ENCODE measurements around the gene CHRM4. TPM values are rescaled to one million over a fixed set of nuclear protein-coding genes. Genes with fewer than 3 reads are reported as not detected.

CHRM4 gene
- total RNA-seq, 1 experiment from 2014 or later = 0.42 TPM

GRCh38 chr11:46391186-46391577 lies 394 bp downstream of the CHRM4 start:
- Histone ChIP-seq H3K36me3 (no peaks in the 10 kb centered on the region), H3K4me3 (peak overlapping the region; percentile 61), H3K27me3 (replicated peaks) (peaks cover 33% of the 10 kb centered on the region), H3K27ac (no peak overlapping the region), H3K4me1 (replicated peaks) (peaks cover 39% of the 10 kb centered on the region), H3K9me3 (replicated peaks) (peaks cover 4% of the 10 kb centered on the region)
- peak in 1 of 2 experiments; percentile 41 for DNase-seq (ENCODE audit: low read depth in 1 of 2, low spot score in 2 of 2)

DNA sequence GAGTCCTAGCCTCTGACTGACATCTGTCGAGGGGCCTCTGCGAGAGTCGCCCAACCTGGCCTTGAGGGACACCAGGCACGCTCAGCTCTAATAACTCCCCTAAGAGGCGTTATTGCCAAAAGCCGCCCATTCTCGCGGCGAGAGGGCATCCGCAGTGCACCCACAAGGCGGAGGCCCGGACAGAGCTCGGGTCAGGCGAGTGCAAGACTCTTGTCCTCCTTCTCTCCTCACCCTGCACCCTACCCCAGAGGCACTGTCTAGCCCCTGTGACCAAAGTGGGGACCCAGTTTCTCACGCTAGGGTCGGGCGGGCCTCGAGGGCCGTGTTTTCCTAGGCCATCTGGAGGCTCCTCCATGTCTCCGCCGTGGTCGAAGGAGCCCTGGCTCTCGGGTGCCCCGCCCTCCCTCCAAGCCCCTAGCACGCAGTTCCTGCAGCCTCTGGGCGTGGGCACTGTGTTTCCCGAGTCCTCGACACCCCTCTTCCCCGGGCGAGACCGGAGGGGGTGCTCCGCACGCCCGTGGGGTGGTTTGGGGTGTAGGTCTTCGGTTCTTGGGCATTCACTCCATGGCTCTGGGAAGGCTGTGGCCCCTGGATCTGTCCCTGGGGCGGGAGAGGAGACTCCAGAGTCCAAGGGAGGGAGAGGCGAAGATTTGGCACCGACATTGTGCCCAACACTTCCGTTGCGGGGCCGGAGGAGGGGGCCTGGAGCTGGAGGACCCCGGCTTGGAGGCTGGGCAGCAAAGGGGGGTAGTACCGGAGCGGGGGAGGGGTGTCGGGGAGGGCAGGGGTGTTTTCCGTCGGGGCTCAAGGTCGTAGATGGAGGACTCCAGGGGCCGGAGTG lies 1.0 kb downstream of the CHRM4 start:
- Histone ChIP-seq H3K36me3 (no peaks in the 10 kb centered on the region), H3K4me3 (no peak overlapping the region), H3K27me3 (replicated peaks) (peaks cover 33% of the 10 kb centered on the region), H3K9me3 (replicated peaks) (peaks cover 4% of the 10 kb centered on the region), H3K27ac (no peak overlapping the region), H3K4me1 (replicated peaks) (peaks cover 39% of the 10 kb centered on the region)
- peak in 1 of 2 experiments; percentile 30 for DNase-seq (ENCODE audit: low read depth in 1 of 2, low spot score in 2 of 2)

- H3K9me3 ChIP-seq (replicated peaks) = peaks cover 4% of the 10 kb centered on the region
- peaks cover 39% of the 10 kb centered on the region for H3K4me1 ChIP-seq (replicated peaks)
- H3K4me3 ChIP-seq = peak overlapping the region; percentile 40
- peak; percentile 76 to 81 for DNase-seq (ENCODE audit: low read depth in 1 of 2, low spot score in 2 of 2)
- H3K27me3 ChIP-seq (replicated peaks) = peaks cover 33% of the 10 kb centered on the region
- no peaks in the 10 kb centered on the region for H3K36me3 ChIP-seq
- H3K27ac ChIP-seq = no peak overlapping the region
These were observed 1.9 kb downstream of the CHRM4 start for GRCh38 chr11:46389450-46390330.

DNA sequence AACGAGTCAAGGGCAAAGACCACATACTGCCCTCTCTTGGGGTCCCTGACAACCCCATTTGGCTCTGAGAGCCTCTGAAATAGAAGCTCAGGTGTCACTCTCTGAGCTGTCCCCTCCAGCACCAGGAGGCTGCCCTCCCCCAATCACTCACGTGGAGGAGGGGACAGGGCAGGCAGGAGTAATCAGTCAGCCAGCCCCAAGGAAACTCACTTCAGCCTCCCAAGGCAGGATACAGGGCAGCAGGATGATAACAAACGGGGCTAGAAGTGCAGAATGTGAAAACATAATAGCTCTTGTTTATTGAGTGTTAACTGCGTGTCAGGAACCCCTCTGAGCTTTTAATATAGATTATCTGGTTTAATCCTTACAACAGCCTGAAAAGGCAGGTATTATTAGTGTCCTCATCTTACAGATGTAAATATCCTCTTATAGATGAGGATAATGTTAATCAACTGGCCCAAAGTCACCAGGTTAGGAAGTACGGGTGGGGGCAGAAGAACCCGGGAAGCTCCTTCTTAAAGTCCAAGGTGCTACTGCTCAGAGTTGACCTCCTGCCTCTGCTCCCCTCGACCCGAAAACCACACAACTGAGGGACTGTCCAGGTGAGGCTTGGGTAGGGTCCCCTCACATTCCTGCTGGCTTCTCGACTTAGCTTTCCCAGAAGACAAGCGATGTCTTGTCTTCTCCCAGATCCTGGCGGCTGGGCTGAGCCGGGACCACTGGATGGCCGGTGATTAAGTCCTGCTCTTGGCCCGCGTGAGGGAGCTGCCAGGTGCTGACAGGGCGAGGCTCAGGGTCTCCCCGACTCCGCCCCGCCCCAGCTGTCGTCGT lies 2.7 kb downstream of the CHRM4 start:
- H3K36me3 ChIP-seq = no peaks in the 10 kb centered on the region
- peaks cover 4% of the 10 kb centered on the region for H3K9me3 ChIP-seq (replicated peaks)
- H3K4me1 ChIP-seq (replicated peaks) = peaks cover 39% of the 10 kb centered on the region
- DNase-seq (ENCODE audit: low read depth in 1 of 2, low spot score in 2 of 2) = no peak
- H3K27ac ChIP-seq = no peak overlapping the region
- H3K27me3 ChIP-seq (replicated peaks) = peaks cover 33% of the 10 kb centered on the region
- peak overlapping the region; percentile 40 for H3K4me3 ChIP-seq

DNA sequence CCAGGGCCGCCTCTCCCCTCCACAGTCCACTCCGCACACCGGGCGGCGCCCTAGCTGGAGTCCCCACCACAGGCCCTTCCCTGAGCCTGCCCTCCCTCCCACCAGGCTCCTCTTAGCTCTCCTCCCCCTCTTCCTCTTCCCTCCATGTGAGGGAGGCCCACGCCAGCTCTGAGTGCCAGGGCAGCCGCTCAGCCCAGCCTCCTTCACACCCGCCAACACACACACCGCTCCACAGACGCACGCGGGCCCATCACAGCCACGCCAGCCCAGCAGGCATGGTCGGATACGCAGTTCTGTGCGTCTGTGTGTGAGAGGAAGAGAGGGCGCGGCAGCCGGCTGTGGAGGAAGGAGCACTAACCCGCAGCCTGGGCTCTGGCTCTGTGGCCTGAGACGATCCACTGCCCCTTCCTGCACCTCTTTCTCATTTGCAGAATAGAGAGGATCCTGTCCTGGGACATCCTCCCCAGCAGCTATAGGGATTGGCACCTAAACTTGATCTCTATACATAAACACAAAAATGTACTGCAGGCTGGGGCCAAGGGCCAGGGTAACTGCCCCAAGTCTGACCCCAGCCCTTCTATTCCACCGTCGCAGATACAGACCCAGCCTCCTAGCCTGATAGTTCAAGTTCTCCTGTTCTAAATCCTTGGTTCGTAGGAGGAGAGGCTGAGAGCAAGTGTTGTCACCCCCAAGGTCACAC lies 3.5 kb downstream of the CHRM4 start:
- H3K27ac ChIP-seq = no peak overlapping the region
- DNase-seq (ENCODE audit: low read depth in 1 of 2, low spot score in 2 of 2) = no peak
- peaks cover 4% of the 10 kb centered on the region for H3K9me3 ChIP-seq (replicated peaks)

DNA sequence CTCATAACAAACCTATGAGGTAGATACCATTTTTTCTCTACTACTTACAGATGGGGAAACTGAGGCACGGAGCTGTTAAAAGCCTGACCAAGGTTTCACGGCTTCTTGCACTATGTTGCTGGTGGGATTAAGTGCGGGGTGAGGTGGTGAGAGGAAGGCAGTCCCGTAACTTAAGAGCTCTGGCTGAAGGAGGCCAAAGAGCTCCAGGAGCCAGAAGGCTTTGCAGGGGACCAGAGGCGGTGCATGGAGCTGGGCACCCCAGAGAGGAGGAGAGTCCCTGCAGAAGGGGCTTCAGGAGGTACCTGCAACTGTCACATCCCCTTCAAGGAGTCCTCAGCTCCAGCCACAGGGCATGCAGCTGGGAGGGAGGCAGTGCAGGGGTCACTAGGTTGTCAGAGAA lies 4.1 kb downstream of the CHRM4 start:
- peaks cover 33% of the 10 kb centered on the region for H3K27me3 ChIP-seq (replicated peaks)
- H3K4me1 ChIP-seq (replicated peaks) = peaks cover 38% of the 10 kb centered on the region
- H3K27ac ChIP-seq = no peak overlapping the region
- no peak overlapping the region for H3K4me3 ChIP-seq
- H3K36me3 ChIP-seq = peaks cover 7% of the 10 kb centered on the region; the same call in 1 of the 2 replicates
- no peak for DNase-seq (ENCODE audit: low read depth in 1 of 2, low spot score in 2 of 2)
- H3K9me3 ChIP-seq (replicated peaks) = peaks cover 4% of the 10 kb centered on the region

More for the DNA sequence above, 3.5 kb downstream of the CHRM4 start:
- peaks cover 5% of the 10 kb centered on the region; the same call in 1 of the 2 replicates for H3K36me3 ChIP-seq
- peaks cover 40% of the 10 kb centered on the region for H3K4me1 ChIP-seq (replicated peaks)
- no peak overlapping the region for H3K4me3 ChIP-seq
- peaks cover 33% of the 10 kb centered on the region for H3K27me3 ChIP-seq (replicated peaks)

DNA sequence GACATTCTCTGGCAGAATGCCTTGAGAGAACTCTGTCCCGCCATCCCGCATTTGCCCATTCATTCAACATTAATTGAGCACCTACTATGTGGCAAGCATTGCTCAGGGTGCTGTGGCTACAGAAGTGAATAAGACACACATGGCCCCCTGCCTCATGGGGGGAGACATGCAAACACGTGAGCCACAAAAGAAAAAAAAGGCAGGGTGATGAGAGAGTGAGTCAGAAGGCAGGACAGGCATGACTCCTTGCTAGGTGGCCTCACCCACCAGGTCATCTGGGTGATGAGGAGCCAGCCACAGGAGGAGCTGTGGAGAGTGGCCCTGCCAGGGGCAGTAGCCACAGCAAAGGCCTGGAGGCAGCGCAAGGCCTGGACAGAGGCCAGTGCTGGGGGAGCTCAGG lies 4.9 kb downstream of the CHRM4 start:
- Histone ChIP-seq H3K36me3 (peaks cover 7% of the 10 kb centered on the region; the same call in 1 of the 2 replicates), H3K4me1 (replicated peaks) (peaks cover 37% of the 10 kb centered on the region), H3K27ac (no peak overlapping the region), H3K9me3 (replicated peaks) (peaks cover 4% of the 10 kb centered on the region), H3K4me3 (no peak overlapping the region), H3K27me3 (replicated peaks) (peaks cover 33% of the 10 kb centered on the region)
- no peak for DNase-seq (ENCODE audit: low read depth in 1 of 2, low spot score in 2 of 2)

- peaks cover 30% of the 10 kb centered on the region for H3K27me3 ChIP-seq (replicated peaks)
- H3K27ac ChIP-seq = no peak overlapping the region
- peaks cover 7% of the 10 kb centered on the region; the same call in 1 of the 2 replicates for H3K36me3 ChIP-seq
- no peak for DNase-seq (ENCODE audit: low read depth in 1 of 2, low spot score in 2 of 2)
- H3K4me1 ChIP-seq (replicated peaks) = peaks cover 32% of the 10 kb centered on the region
- H3K4me3 ChIP-seq = no peak overlapping the region
- peaks cover 4% of the 10 kb centered on the region for H3K9me3 ChIP-seq (replicated peaks)
These were observed 5.5 kb downstream of the CHRM4 start for GRCh38 chr11:46386005-46386578.

GRCh38 chr11:46385169-46386004 lies 6.2 kb downstream of the CHRM4 start:
- H3K27ac ChIP-seq = no peak overlapping the region
- H3K36me3 ChIP-seq = peaks cover 7% of the 10 kb centered on the region; the same call in 1 of the 2 replicates
- peaks cover 35% of the 10 kb centered on the region for H3K4me1 ChIP-seq (replicated peaks)
- peaks cover 4% of the 10 kb centered on the region for H3K9me3 ChIP-seq (replicated peaks)
- no peak for DNase-seq (ENCODE audit: low read depth in 1 of 2, low spot score in 2 of 2)
- H3K27me3 ChIP-seq (replicated peaks) = peaks cover 24% of the 10 kb centered on the region
- H3K4me3 ChIP-seq = no peak overlapping the region

DNA sequence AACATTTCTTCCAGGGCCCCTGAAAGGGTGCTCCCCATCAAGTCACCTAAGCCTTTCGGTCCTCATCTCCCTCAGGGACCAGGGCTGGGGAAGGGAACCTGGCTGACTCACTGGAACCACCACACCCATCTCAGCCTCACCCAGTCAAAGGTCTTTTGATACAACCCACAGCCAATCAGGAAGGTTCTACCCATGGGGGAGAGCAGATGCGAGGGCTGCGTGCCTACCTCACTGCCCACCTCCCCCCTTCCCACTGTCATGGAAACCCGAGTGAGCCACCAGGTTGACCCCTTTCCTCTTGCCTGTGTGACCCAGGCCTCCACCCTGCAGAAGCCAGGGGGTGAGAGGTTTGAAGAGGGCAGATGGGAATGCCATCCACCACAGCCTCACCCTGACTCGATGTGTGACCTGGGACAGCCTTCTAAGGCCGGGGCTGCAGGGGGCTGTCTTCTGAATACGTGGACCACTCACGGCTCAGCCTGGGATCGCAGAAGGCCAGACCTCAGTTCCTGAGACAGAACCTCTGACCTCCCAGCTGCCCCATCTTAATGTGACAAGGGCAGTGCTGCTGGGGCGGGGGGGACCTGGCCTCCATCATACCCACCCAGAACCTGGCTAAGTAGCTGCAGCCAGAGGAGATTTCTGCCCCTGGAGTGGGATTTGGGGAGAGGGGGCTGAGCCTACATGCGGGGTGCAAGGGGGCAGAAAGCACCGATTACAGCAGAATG lies 7.4 kb downstream of the CHRM4 start:
- Histone ChIP-seq H3K36me3 (peaks cover 7% of the 10 kb centered on the region; the same call in 1 of the 2 replicates), H3K9me3 (replicated peaks) (no peaks in the 10 kb centered on the region; the same call in 1 of the 2 replicates), H3K27me3 (replicated peaks) (peaks cover 12% of the 10 kb centered on the region), H3K4me1 (replicated peaks) (peaks cover 25% of the 10 kb centered on the region), H3K27ac (no peak overlapping the region), H3K4me3 (no peak overlapping the region)
- no peak for DNase-seq (ENCODE audit: low read depth in 1 of 2, low spot score in 2 of 2)

- no peak for DNase-seq (ENCODE audit: low read depth in 1 of 2, low spot score in 2 of 2)
- peaks cover 7% of the 10 kb centered on the region; the same call in 1 of the 2 replicates for H3K36me3 ChIP-seq
- H3K4me1 ChIP-seq (replicated peaks) = peaks cover 22% of the 10 kb centered on the region
- H3K27ac ChIP-seq = no peak overlapping the region
- H3K4me3 ChIP-seq = no peak overlapping the region
- peaks cover 4% of the 10 kb centered on the region; the same call in 1 of the 2 replicates for H3K27me3 ChIP-seq (replicated peaks)
- no peaks in the 10 kb centered on the region for H3K9me3 ChIP-seq (replicated peaks)
These were observed 8.2 kb downstream of the CHRM4 start for GRCh38 chr11:46383404-46383758.

Data from SJSA1 (cell line).